Astrocyte (in vitro differentiated cells and primary cell): ENCODE data around the gene OLIG1. TPM values are rescaled to one million over a fixed set of nuclear protein-coding genes. Genes with fewer than 3 reads are reported as not detected.

Experiments used
- DNase-seq: peaks from one replicate; pipeline ENCODE4 v3.0.0-alpha.2; 2010; ENCODE audit warnings: low read depth
- FAIRE-seq: peaks from 2 replicates; lab custom pipeline; 2011; peaks lifted over from hg19 to GRCh38; lab: Jason Lieb, UNC
- H2AFZ ChIP-seq: 2 replicates; pipeline ENCODE4 v1.6.0; 2012; ENCODE audit warnings: low read depth, low read length, inconsistent platforms
- H3K27ac ChIP-seq: 2 replicates; pipeline ENCODE4 v1.5.1; 2011; ENCODE audit warnings: low read depth, low read length, inconsistent platforms
- H3K27me3 ChIP-seq: 2 replicates; pipeline ENCODE4 v1.6.0; 2011; ENCODE audit warnings: low read length, inconsistent platforms; ENCODE audit not compliant: insufficient read depth
- H3K36me3 ChIP-seq: 2 replicates; pipeline ENCODE4 v1.5.1; 2011; ENCODE audit warnings: low read length, inconsistent platforms; ENCODE audit not compliant: insufficient read depth
- H3K4me1 ChIP-seq: 2 replicates; pipeline ENCODE4 v1.5.1; 2011; ENCODE audit warnings: low read length, inconsistent platforms; ENCODE audit not compliant: insufficient read depth
- H3K4me2 ChIP-seq: 2 replicates; pipeline ENCODE4 v1.6.0; 2012; ENCODE audit warnings: low read length, inconsistent platforms
- H3K4me3 ChIP-seq: 2 replicates; pipeline ENCODE4 v1.5.1; 2011; ENCODE audit warnings: low read depth, mild to moderate bottlenecking, low read length, inconsistent platforms; ENCODE audit not compliant: insufficient read depth
- H3K79me2 ChIP-seq: 2 replicates; pipeline ENCODE4 v1.6.0; 2012; ENCODE audit warnings: mild to moderate bottlenecking, low read length, inconsistent platforms; ENCODE audit not compliant: insufficient read depth
- H3K9ac ChIP-seq: 2 replicates; pipeline ENCODE4 v1.6.0; 2012; ENCODE audit warnings: mild to moderate bottlenecking, low read length, inconsistent platforms
- H3K9me3 ChIP-seq: 2 replicates; pipeline ENCODE4 v1.5.1; 2012; ENCODE audit warnings: low read depth, mild to moderate bottlenecking, low read length, inconsistent platforms; ENCODE audit not compliant: insufficient read depth
- H4K20me1 ChIP-seq: 2 replicates; pipeline ENCODE4 v1.6.0; 2012; ENCODE audit warnings: low read length, inconsistent platforms; ENCODE audit not compliant: insufficient read depth
- H3K27ac Mint-ChIP-seq: one replicate; pipeline ENCODE4 v1.8.0; 2021; ENCODE audit warnings: mild to moderate bottlenecking, mixed read lengths; ENCODE audit not compliant: unreplicated experiment
- H3K27me3 Mint-ChIP-seq: one replicate; pipeline ENCODE4 v1.8.0; 2021; ENCODE audit warnings: low read depth, mixed read lengths; ENCODE audit not compliant: unreplicated experiment
- H3K36me3 Mint-ChIP-seq: one replicate; pipeline ENCODE4 v1.8.0; 2021; ENCODE audit warnings: low read depth, mixed read lengths; ENCODE audit not compliant: unreplicated experiment
- H3K4me1 Mint-ChIP-seq: one replicate; pipeline ENCODE4 v1.8.0; 2021; ENCODE audit warnings: low read depth, mixed read lengths; ENCODE audit not compliant: unreplicated experiment
- H3K4me3 Mint-ChIP-seq: one replicate; pipeline ENCODE4 v1.8.0; 2021; ENCODE audit warnings: mild to moderate bottlenecking, moderate library complexity, mixed read lengths; ENCODE audit not compliant: unreplicated experiment
- H3K9me3 Mint-ChIP-seq: one replicate; pipeline ENCODE4 v1.8.0; 2021; ENCODE audit warnings: mild to moderate bottlenecking, mixed read lengths; ENCODE audit not compliant: unreplicated experiment
- CTCF ChIP-seq: IDR thresholded peaks from 2 replicates; pipeline ENCODE4 v1.5.1; 2011; ENCODE audit warnings: low read depth, mild to moderate bottlenecking, inconsistent platforms, low read length, moderate library complexity; ENCODE audit not compliant: insufficient read depth
- EZH2 ChIP-seq: IDR thresholded peaks from 2 replicates; pipeline ENCODE4 v1.6.1; 2012; ENCODE audit warnings: mild to moderate bottlenecking, low read length, inconsistent platforms; ENCODE audit not compliant: insufficient read depth
- total RNA-seq: library from RNA; stranded (reverse); gene quantifications from 2 replicates; pipeline ENCODE4 v1.2.1, GENCODE V29; 2021

Gene OLIG1
- total RNA-seq, 1 donor from 2014 or later, result not detected

- peaks cover 2% of the 10 kb centered on the region for H3K9me3 Mint-ChIP-seq
- H3K9ac ChIP-seq, result no peak overlapping the region
- peaks cover 3% of the 10 kb centered on the region for H3K36me3 Mint-ChIP-seq
- peaks cover 35% of the 10 kb centered on the region for H3K27me3 ChIP-seq
- peak overlapping the region; percentile 40 for H2AFZ ChIP-seq
- H3K4me3 Mint-ChIP-seq, result no peak overlapping the region
- peak overlapping the region; percentile 69 for H3K4me2 ChIP-seq
- peak; percentile 63 for DNase-seq
- H3K9me3 ChIP-seq, result no peaks in the 10 kb centered on the region
- H3K36me3 ChIP-seq, result no peaks in the 10 kb centered on the region
- peaks cover 14% of the 10 kb centered on the region for H3K4me1 Mint-ChIP-seq
- peak; percentile 29 for FAIRE-seq
- TF ChIP-seq CTCF (no peak), EZH2 (no peak)
- no peaks in the 10 kb centered on the region for H4K20me1 ChIP-seq
- H3K79me2 ChIP-seq, result no peaks in the 10 kb centered on the region
- H3K27ac ChIP-seq, result no peak overlapping the region
- H3K27ac Mint-ChIP-seq, result peak overlapping the region; percentile 84
- peaks cover 22% of the 10 kb centered on the region for H3K27me3 Mint-ChIP-seq
- no peak overlapping the region for H3K4me3 ChIP-seq
- peaks cover 11% of the 10 kb centered on the region for H3K4me1 ChIP-seq
Measured at GRCh38 chr21:33036430-33037162, 33.3 kb upstream of the OLIG1 start.

DNA sequence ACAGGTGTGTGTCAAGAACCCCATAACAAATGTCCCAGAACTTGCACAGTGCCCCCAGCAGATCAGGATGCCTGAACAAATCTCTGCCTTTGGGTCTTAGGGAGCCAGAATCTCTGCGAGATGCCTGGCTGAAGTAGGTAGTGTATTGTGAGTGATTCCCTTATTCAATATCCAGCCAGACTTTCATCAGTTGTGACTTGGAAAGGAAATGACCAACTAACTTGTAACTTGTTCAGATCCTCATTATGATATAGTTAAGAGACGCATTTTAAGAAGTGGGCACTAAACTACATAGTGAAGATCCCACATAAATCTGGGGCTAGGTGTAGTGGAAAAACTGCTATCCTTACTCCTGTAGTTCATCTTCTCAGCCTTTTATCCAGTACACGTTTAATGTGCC is 32.4 kb upstream of the OLIG1 start:
- H3K9me3 Mint-ChIP-seq, result peaks cover 2% of the 10 kb centered on the region
- Histone ChIP-seq H3K79me2 (no peaks in the 10 kb centered on the region), H3K27ac (no peak overlapping the region), H3K4me3 (no peak overlapping the region), H3K36me3 (no peaks in the 10 kb centered on the region), H3K4me2 (no peak overlapping the region), H2AFZ (no peak overlapping the region), H3K27me3 (peaks cover 26% of the 10 kb centered on the region), H3K9me3 (no peaks in the 10 kb centered on the region), H4K20me1 (no peaks in the 10 kb centered on the region), H3K4me1 (peaks cover 19% of the 10 kb centered on the region), H3K9ac (no peak overlapping the region)
- no peak for TF ChIP-seq EZH2
- TF ChIP-seq CTCF, result no peak
- H3K4me1 Mint-ChIP-seq, result peaks cover 22% of the 10 kb centered on the region
- H3K27me3 Mint-ChIP-seq, result peaks cover 13% of the 10 kb centered on the region
- peaks cover 3% of the 10 kb centered on the region for H3K36me3 Mint-ChIP-seq
- H3K4me3 Mint-ChIP-seq, result no peak overlapping the region
- peak; percentile 55 for FAIRE-seq
- no peak overlapping the region for H3K27ac Mint-ChIP-seq
- no peak for DNase-seq

GRCh38 chr21:33039536-33039935 is 30.4 kb upstream of the OLIG1 start:
- Mint-ChIP-seq H3K36me3 (no peaks in the 10 kb centered on the region), H3K4me3 (no peak overlapping the region), H3K27ac (no peak overlapping the region), H3K4me1 (peaks cover 35% of the 10 kb centered on the region), H3K27me3 (peaks cover 5% of the 10 kb centered on the region), H3K9me3 (no peaks in the 10 kb centered on the region)
- FAIRE-seq, result no peak
- no peak for DNase-seq
- TF ChIP-seq EZH2 (no peak), CTCF (no peak)
- H3K4me2 ChIP-seq, result no peak overlapping the region
- H4K20me1 ChIP-seq, result no peaks in the 10 kb centered on the region
- H3K79me2 ChIP-seq, result no peaks in the 10 kb centered on the region
- H3K27me3 ChIP-seq, result peaks cover 8% of the 10 kb centered on the region
- no peaks in the 10 kb centered on the region for H3K36me3 ChIP-seq
- H3K9me3 ChIP-seq, result no peaks in the 10 kb centered on the region
- no peak overlapping the region for H3K9ac ChIP-seq
- H2AFZ ChIP-seq, result no peak overlapping the region
- H3K27ac ChIP-seq, result no peak overlapping the region
- peaks cover 30% of the 10 kb centered on the region for H3K4me1 ChIP-seq
- H3K4me3 ChIP-seq, result no peak overlapping the region
